Panc1 (cell line): ENCODE data around the gene AGAP1. TPM values are rescaled to one million over a fixed set of nuclear protein-coding genes. Genes with fewer than 3 reads are reported as not detected.

Experiments used
- ATAC-seq: fragments of 200-7000 bp; cut with Tn5 transposase; 2 replicates; pipeline ENCODE4 v1.9.1; 2020; ENCODE audit warnings: mild to moderate bottlenecking, moderate library complexity
- BruUV-seq: library from RNA; stranded (reverse); fragments of 400-500 nt; replicated peaks from 2 replicates; lab custom pipeline; 2021; lab: Mats Ljungman, UMichigan
- CTCF ChIA-PET: fragments of 300-600 bp; sonication (Branson Sonifier 250); formaldehyde crosslinking; loops from one replicate; lab custom pipeline; 2022; ENCODE audit warnings: antibody characterized with exemption; lab: Charles Lee
- POLR2A ChIA-PET: fragments of 300-600 bp; sonication (Branson Sonifier 250); formaldehyde crosslinking; loops from one replicate; lab custom pipeline; 2022; ENCODE audit warnings: antibody characterized with exemption; lab: Charles Lee
- DNase-seq: peaks from one replicate; pipeline ENCODE4 v3.0.0-alpha.2; 2010; ENCODE audit warnings: low read depth, low spot score
- H3K27ac ChIP-seq: 2 replicates; pipeline ENCODE4 v1.5.1; 2011; ENCODE audit warnings: mild to moderate bottlenecking, low read length, inconsistent platforms
- H3K27me3 ChIP-seq: fragments of 200-500 bp; sonication (Bioruptor generic); 2 replicates; pipeline ENCODE4 v1.6.0; 2014; ENCODE audit warnings: low read length, inconsistent platforms; ENCODE audit not compliant: control insufficient read depth, insufficient read depth
- H3K36me3 ChIP-seq: fragments of 200-500 bp; sonication (Bioruptor generic); 2 replicates; pipeline ENCODE4 v1.5.1; 2014; ENCODE audit warnings: inconsistent platforms, mild to moderate bottlenecking, low read length, moderate library complexity; ENCODE audit not compliant: control insufficient read depth, insufficient read depth
- H3K4me1 ChIP-seq: 2 replicates; pipeline ENCODE4 v1.5.1; 2011; ENCODE audit warnings: inconsistent platforms, mild to moderate bottlenecking, low read length, moderate library complexity; ENCODE audit not compliant: control insufficient read depth, insufficient read depth
- H3K4me3 ChIP-seq, 2 experiments: 2 replicates each; pipeline ENCODE4 v1.5.1; 2011 to 2012; ENCODE audit warnings: low read depth in 2 of 2, low read length in 2 of 2, mild to moderate bottlenecking in 2 of 2, inconsistent platforms in 1 of 2, moderate library complexity in 1 of 2
- H3K9me3 ChIP-seq: fragments of 200-500 bp; sonication (Bioruptor generic); 2 replicates; pipeline ENCODE4 v1.5.1; 2014; ENCODE audit warnings: low read depth, mild to moderate bottlenecking, inconsistent platforms, low read length, moderate library complexity; ENCODE audit not compliant: control insufficient read depth, insufficient read depth
- CTCF ChIP-seq: fragments of 450-650 bp; IDR thresholded peaks from 2 replicates; pipeline ENCODE4 v1.5.1; 2017; ENCODE audit warnings: mild to moderate bottlenecking
- REST ChIP-seq, 2 experiments: IDR thresholded peaks; 2 replicates each; pipeline ENCODE4 v1.6.1; 2011 to 2012; ENCODE audit warnings: low read depth in 2 of 2, control low read depth in 1 of 2, low read length in 1 of 2, mild to moderate bottlenecking in 1 of 2, moderate library complexity in 1 of 2; ENCODE audit not compliant: insufficient read depth in 1 of 2
- SIN3A ChIP-seq: IDR thresholded peaks from 2 replicates; pipeline ENCODE4 v1.6.1; 2012; ENCODE audit warnings: low read depth, mild to moderate bottlenecking, low read length, moderate library complexity, borderline replicate concordance; ENCODE audit not compliant: insufficient read depth
- TCF7L2 ChIP-seq: IDR thresholded peaks from 2 replicates; pipeline ENCODE4 v1.6.1; 2011; ENCODE audit warnings: mild to moderate bottlenecking, low read depth, low read length, inconsistent platforms
- in situ Hi-C: cut with HindIII; loops from 2 replicates; pipeline ENCODE4 v1.10.0; 2016; ENCODE audit warnings: low sequenced_read_pairs, low pct_unique_long_range_greater_than_20kb
- intact Hi-C: fragments of 100-400 bp; cut with micrococcal nuclease; formaldehyde crosslinking; loops from one replicate; pipeline ENCODE4 v1.10.0; 2022; ENCODE audit not compliant: unreplicated experiment
- total RNA-seq: library from RNA; stranded (reverse); gene quantifications from one replicate; pipeline ENCODE4 v1.2.1, GENCODE V29; 2021; ENCODE audit not compliant: unreplicated experiment

The AGAP1 gene
- total RNA-seq, 1 experiment from 2014 or later, result 38.9 TPM

- ATAC-seq (no peak), DNase-seq (no peak)
- no peaks in the 10 kb centered on the region for H3K9me3 ChIP-seq
- no peaks in the 10 kb centered on the region; the same call in 1 of the 2 replicates for H3K36me3 ChIP-seq
- intact Hi-C loops (loop anchor here (5.0 kb wide), 1 partner anchor 362 kb away; no protein-coding TSS in a partner anchor), in situ Hi-C loops (no loop called here)
- H3K27ac ChIP-seq, result no peak overlapping the region; the same call in 1 of the 2 replicates
- BruUV-seq, result no TSS peak
- no peaks in the 10 kb centered on the region for H3K27me3 ChIP-seq
- TF ChIP-seq SIN3A (no peak), CTCF (no peak)
- no peak overlapping the region for H3K4me3 ChIP-seq
- peaks cover 61% of the 10 kb centered on the region for H3K4me1 ChIP-seq
- CTCF ChIA-PET, result interaction anchor here (0.6 kb wide), 1 partner anchor 245 kb away, joined by 3 read pairs; no protein-coding TSS in a partner anchor
- POLR2A ChIA-PET, result no interaction called here
Measured at GRCh38 chr2:235498946-235499812, 5.3 kb downstream of the AGAP1 start.

- in situ Hi-C loops (no loop called here), intact Hi-C loops (loop anchor here (10.0 kb wide), 1 partner anchor 95 kb away; no protein-coding TSS in a partner anchor)
- BruUV-seq, result no TSS peak
- POLR2A ChIA-PET, result no interaction called here
- Histone ChIP-seq H3K36me3 (no peaks in the 10 kb centered on the region), H3K27me3 (no peaks in the 10 kb centered on the region), H3K4me3 (no peak overlapping the region), H3K27ac (peak overlapping the region; percentile 78; the same call in 1 of the 2 replicates), H3K4me1 (peaks cover 70% of the 10 kb centered on the region), H3K9me3 (no peaks in the 10 kb centered on the region)
- TF ChIP-seq TCF7L2, result no peak
- TF ChIP-seq REST (IDR thresholded peaks at IDR 0.05; ENCODE audit: insufficient read depth in 1 of 2, low read depth in 2 of 2, low read length in 1 of 2), result no peak
- ATAC-seq (no peak), DNase-seq (no peak)
- CTCF ChIA-PET, result no interaction called here
Measured at GRCh38 chr2:235500110-235500760, 6.4 kb downstream of the AGAP1 start.
